Measurements from ENCODE around the gene ACTL9. TPM values are rescaled to one million over a fixed set of nuclear protein-coding genes. Genes with fewer than 3 reads are reported as not detected.

ACTL9 gene
- polyA plus RNA-seq, 3 donors: not detected

DNA sequence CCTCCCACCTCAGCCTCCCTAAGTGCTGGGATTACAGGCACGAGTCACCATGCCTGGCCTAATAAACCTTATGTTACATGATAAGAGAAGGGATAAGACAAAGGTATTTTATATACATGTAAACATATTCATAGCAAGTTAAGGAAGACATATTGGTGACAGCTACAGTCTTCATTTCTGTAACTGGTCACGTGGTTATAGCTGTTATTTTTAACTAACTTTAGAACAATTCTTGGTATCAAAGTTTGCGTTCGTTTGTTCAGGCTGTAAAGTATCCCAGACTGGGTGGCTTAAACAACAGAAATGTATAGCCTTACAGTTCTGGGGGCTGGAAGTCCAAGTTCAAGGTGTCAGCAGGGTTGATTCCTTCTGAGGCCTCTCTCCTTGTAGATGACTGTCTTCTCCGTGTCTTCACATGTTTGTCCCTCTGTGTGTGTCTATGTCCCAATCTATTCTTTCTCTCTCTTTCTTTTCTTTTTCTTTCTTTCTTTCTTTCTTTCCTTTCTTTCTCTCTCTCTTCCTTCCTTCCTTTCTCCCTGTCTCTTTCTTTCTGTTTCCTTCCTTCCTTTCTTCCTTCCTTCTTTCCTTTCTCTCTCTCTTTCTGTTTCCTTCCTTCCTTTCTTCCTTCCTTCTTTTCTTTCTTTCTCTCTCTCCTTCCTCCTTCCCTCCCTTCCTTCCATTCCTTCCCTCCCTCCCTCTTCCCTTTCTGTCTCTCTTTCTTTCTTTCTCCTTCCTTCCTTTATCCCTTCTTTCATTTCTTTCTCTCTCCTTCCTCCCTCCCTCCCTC, 7.6 kb downstream of the ACTL9 start:
- no peak overlapping the region for H3K27ac ChIP-seq (ENCODE audit: low read depth, low read length)
- WGBS, 3 donors: 47 to 54% (median 52%) methylated on average over 5 of the region's 5 CpGs

DNA sequence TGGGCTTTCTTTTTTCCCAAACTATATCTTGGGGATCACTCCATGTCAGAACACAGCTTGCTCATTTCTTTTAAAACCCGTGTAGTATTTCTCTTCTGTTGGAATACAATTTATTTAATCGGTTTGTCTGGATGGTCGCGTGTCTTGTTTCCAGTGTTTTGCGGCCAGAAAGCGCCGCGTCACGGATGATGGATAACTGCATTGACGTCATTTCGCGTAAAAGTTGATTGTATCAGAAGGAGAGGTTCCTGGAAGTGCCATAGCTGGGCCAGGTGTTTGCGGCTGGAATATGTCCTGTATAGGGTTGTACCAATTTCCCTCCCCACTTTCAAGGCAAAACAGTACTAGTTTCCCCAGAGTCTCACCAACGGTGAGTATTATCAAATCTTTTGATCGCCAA, 9.7 kb downstream of the ACTL9 start:
- no peak overlapping the region for H3K27ac ChIP-seq (ENCODE audit: low read depth, low read length)
- 85 to 89% (median 88%) methylated on average over 15 of the region's 15 CpGs for WGBS, 3 donors

DNA sequence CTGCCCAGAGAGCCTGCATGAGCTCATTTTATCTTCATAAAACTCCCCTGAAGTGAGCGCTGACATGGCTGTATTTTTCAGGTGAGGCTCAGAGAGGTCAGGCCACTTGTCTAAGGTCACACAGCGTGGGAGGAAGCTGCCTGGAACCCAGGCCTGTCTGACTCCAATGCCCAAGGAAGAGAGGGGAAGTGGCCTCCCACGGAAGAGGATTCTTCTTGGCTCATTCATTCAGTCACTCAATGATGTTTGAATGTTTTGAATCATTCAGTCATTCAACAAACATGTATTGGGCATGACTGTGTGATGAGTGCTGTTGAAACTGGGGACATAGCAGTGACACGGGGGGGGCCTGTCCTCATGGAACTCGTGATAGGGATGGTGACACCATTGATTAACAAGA, 12.0 kb downstream of the ACTL9 start:
- 47 to 53% (median 52%) methylated on average over 5 of the region's 5 CpGs for WGBS, 3 donors

DNA sequence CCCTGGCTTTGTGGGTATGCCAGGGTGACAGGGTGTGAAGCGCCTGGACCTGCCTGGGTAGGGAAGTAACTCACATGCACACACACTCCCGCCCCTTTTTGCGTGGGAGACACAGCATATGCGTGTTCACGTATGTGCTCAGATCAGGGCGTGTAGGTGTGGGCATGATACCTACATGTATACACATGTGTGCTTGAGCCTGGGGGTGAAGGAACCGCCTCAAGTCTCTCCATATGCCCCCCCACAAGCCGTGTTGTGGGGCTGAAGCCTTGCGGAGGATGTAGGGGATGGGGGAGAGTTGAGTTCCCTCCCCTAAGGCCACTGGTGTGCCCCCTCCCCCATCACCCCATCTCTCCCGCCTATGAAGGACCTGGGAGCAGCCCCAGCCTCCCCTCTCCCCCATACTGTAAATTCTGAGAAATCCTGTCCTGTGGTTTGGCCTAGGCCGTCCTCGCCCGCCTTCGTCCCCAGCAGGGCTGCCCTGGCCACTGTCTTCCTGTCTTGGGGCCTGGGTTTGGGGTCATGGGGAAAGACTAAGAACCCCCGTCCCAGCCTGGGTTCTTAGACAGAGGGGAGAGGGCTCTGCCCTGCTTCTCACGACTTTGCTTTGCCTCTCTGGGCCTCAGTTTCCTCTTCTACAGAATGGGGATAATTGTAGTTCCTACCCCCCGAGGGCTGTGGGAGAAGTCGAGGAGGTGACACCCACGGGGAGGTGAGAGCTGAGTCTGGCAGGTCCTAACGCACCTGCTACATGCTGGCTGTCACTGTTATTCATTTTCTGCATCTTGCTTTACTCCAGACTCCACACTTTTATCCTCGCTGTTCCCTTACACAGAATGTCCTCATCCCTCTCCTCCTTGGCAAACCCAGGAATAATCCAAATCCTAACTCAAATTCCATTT, 14.3 kb downstream of the ACTL9 start:
- 65 to 68% (median 67%) methylated on average over 21 of the region's 21 CpGs for WGBS, 3 donors
- no peak overlapping the region for H3K27ac ChIP-seq (ENCODE audit: low read depth, low read length)

More for the DNA sequence above, 12.0 kb downstream of the ACTL9 start:
- no peak overlapping the region for H3K27ac ChIP-seq (ENCODE audit: low read depth, low read length)

DNA sequence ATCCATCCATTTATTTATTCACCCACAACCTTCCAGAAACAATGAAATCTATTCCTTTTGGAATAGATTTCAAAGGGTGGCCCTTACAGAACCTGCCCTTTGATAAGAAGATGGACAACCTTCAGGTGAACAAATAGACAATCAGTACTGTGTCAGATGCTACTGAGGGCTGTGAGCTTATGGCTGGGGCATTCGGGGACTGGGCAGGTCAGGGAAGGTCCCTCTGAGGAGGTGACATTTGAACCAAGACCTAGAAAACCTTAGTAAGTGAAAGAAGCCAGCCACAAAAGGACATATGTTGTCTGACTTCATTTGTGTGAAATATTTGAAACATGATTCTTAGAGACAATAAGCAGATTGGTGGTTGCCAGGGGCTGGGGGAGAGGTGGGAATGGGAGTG, 15.7 kb downstream of the ACTL9 start:
- H3K27ac ChIP-seq (ENCODE audit: low read depth, low read length): no peak overlapping the region
- WGBS, 3 donors: 54 to 81% (median 71%) methylated on average over 1 of the region's 1 CpG

DNA sequence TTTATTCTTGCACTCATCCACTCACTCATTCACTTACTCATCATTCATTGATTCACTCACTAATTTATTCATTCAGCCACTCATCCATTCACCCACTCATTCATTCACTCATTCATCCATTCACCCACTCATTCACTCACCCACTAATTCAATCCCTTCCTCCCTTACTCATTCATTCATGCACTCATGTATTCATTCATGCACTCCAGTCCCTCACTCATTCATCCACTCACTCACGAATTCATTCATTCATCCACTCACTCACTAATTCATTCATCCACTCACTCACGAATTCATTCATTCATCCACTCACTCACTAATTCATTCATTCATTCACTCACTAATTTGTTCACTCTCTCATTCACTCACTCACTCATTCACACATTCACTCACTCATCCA, 16.1 kb downstream of the ACTL9 start:
- no peak overlapping the region for H3K27ac ChIP-seq (ENCODE audit: low read depth, low read length)
- WGBS, 3 donors: 44 to 56% (median 49%) methylated on average over 2 of the region's 2 CpGs

DNA sequence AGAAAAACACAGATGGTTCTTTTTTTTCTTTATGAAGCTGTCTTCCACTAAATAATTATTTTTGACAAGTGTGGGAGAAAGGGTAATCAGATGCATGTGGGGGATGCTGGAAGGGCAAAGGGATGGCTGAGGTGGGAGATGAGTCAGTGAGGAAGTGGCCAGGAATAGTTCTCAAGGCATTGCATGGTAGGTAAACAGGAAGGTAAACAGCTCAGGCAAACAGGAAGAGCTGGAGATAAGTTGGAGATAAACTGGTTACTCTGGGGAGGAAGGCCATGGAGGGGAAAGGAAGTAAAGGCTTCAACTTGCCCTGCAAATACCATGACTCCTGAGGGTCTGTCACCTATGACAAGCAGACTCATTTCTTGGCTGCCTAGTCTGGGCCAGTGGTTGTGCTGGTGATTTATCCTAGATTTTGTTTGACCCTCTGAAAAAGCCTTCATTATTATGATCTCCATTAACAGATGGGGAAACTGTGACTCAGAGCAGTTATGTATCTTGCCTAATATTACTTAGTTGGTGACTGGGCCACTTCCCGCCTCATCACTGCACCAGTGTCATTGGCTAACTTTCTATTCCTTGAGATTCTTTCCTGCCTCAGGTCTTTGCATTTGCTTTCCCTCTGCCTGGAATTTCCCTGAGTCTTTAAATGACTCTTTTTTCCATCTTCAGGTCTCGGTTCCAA, 17.1 kb downstream of the ACTL9 start:
- 68 to 72% (median 70%) methylated on average over 2 of the region's 2 CpGs for WGBS, 3 donors
- H3K27ac ChIP-seq (ENCODE audit: low read depth, low read length): no peak overlapping the region

DNA sequence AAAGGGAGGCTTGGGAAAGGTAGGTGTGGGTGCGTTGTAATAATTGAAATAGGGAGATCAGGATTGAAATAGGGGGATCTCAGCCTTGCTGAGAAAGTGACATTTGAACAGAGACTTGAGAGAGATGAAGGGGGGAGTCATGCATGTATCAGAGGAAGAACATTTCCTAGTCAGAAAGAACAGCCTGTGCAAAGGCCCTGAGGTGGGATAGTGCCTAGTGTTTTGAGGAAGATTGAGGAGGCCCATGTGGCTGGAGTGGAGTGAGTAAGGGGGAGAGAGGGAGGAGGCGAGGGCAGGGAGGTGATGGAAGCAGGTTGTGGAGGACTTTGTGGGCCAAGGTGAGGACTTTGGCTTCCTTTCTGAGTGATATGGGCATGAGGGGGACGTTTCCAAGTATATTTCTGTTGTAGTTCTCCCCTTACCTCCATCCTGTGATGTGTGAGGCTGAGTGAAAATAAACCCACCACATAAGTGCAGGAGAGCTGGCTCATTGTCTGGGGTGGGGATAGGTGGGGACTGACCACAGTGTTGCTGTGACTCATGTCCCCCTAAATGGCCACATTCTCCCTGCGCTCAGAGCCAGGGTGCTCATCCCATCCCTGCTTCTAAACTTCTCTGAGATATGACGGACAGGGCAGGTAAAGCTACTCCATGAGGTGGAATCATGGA, 17.8 kb downstream of the ACTL9 start:
- no peak overlapping the region for H3K27ac ChIP-seq (ENCODE audit: low read depth, low read length)
- 55 to 86% (median 75%) methylated on average over 5 of the region's 5 CpGs for WGBS, 3 donors

DNA sequence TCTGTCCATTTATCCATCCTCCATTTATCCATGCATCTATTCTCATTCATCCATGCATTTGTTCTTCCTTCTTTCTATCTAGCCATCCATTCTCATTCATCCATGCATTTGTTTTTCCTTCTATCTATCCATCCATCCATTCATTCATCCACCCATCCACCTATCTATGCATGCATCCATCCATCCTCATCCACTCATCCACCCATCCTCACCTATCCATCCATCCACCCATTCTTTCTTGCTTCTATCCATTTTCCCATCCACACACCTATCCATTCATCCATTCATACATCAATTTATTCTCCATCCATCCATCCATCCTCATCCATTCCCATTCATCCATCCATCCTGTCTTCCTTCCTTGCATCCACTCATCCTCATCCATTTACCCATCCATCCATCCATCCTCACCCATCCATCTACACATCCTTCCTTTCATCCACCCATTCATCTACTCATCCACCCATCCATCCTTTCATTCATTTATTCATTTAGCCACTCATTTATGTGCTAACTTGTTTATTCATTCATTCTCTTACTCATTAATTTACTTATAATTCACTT, 20.3 kb downstream of the ACTL9 start:
- H3K27ac ChIP-seq (ENCODE audit: low read depth, low read length): no peak overlapping the region

DNA sequence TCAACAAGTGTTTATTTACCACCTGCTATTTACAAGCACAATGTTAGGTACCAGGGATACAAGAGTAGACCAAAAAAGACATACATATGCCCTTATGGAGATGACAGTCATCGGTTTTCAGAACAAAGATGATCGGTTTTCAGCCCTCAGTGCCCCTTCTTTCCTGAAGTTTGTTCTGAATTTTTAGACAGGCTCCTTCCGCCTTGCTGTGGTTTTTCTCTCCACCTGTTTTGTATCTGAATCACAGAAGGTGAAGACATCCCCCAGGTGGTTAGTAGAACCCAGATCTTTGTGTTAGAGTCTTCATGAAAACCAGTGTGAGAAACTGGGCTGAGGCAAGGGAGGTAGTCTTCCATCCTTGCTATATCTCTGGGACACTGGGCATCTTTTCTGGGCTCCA, 23.5 kb downstream of the ACTL9 start:
- no peak overlapping the region for H3K27ac ChIP-seq (ENCODE audit: low read depth, low read length)
- WGBS, 3 donors: 64 to 78% (median 75%) methylated on average over 3 of the region's 3 CpGs

DNA sequence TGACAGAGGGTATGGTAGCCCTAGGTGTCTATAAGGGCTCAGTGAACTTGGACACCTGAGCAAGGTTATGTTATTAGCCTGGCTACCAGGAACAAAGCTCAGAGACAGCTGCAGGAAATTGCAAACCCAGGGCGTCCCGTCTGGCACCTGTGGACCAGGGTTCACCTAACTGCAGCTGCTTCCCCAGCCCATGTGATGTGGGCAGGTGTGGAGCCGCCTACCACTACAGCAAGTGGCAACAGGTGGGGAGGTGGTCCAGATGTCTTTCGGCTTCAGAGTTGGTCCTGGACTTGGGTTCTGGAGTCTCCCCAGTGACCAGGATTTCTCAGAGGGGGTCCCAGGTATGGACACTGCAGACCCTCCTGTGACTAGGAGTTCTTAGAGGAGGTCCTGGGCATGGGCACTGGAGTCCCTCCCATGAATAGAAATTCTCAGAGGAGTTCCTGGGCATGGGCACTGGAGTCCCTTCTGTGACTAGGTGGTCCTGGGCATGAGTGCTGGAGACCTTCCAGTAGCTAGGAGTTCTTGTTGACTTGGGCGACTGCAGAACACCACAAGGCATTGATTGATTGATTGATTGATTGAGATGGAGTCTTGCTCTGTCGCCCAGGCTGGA, 25.2 kb downstream of the ACTL9 start:
- no peak overlapping the region for H3K27ac ChIP-seq (ENCODE audit: low read depth, low read length)
- WGBS, 3 donors: 59 to 72% (median 68%) methylated on average over 6 of the region's 6 CpGs

DNA sequence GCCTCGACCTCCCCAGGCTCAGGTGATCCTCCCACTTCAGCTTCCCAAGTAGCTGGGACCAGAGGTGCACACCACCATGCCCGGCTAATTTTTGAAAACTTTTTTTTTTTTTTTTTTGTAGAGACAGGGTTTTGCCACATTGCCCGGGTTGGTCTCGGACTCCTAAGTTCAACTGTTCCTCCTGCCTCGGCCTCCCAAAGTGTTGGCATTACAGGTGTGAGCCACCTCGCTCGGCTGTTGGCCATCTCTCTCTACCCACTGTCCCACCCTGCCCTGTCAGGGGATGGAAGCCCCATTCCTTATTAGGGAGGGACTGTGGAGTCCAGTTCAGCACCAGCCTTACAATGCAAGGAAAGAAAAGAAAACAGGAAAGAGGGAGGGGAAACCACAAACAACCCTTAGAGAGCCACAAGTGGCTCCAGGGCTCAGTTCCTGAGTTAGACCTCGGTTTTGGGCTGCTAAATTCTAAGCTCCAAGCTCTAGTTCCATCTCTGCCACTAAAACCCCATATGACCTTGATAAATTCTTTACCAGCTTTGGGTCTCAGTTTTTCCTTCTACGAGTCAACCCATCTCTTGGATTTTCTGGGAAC, 31.7 kb downstream of the ACTL9 start:
- H3K27ac ChIP-seq (ENCODE audit: low read depth, low read length): no peak overlapping the region
- WGBS, 3 donors: 55 to 66% (median 56%) methylated on average over 9 of the region's 9 CpGs

DNA sequence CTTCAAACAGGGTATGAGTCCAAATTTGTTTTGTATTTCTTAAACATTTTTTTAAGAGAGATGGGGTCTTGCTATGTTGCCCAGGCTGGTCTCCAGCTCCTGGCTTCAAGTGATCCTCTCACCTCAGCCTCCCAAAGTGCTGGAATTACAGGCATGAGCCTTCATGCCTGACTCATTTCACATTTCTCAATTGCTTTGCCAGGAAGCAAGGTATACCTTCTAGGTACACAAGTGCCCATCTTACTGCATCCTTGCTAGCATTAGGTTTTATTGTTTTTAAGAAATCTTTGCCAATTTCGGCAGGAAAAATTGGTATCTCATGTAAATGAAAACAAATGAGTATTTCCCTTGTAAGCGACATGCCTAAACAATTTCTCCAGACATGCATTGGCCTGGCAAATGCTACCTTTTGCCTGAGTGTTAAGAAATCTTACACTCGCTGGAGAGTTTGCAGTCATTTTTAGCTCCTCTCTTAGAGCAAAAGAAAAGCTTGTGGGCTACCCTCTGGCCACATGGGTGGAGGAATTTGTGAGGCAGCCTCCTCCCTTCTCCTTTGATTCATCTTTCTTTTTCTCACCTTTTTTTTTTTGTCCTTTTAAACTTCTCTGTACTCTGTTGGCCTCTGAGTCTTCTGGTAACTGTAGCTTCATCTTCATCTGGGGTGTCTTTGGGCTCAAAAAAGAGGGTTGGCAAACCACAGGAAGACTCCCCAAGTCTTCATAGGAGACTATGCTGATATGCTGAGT, 33.0 kb downstream of the ACTL9 start:
- 75 to 85% (median 79%) methylated on average over 3 of the region's 3 CpGs for WGBS, 3 donors
- no peak overlapping the region for H3K27ac ChIP-seq (ENCODE audit: low read depth, low read length)

DNA sequence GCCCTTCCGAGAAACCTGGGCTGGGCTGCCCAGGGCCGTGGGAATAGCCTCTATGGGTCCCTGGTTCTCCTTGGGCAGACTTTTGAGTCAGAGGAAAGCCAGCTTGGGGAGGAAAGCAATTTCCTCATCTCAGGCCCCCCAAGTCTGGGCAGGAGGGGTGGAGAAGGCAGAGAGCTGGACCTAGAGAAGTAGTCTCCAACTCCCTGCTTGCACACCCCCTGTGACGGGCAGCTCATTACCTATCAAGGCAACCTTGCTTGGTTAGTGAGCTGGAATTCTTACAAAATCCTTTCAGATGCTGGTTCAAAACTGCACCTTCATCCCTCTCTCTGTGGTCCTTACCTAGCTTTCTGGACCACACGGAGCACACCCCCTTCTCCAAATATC, 33.9 kb downstream of the ACTL9 start:
- 48 to 65% (median 60%) methylated on average over 4 of the region's 4 CpGs for WGBS, 3 donors
- no peak overlapping the region for H3K27ac ChIP-seq (ENCODE audit: low read depth, low read length)

DNA sequence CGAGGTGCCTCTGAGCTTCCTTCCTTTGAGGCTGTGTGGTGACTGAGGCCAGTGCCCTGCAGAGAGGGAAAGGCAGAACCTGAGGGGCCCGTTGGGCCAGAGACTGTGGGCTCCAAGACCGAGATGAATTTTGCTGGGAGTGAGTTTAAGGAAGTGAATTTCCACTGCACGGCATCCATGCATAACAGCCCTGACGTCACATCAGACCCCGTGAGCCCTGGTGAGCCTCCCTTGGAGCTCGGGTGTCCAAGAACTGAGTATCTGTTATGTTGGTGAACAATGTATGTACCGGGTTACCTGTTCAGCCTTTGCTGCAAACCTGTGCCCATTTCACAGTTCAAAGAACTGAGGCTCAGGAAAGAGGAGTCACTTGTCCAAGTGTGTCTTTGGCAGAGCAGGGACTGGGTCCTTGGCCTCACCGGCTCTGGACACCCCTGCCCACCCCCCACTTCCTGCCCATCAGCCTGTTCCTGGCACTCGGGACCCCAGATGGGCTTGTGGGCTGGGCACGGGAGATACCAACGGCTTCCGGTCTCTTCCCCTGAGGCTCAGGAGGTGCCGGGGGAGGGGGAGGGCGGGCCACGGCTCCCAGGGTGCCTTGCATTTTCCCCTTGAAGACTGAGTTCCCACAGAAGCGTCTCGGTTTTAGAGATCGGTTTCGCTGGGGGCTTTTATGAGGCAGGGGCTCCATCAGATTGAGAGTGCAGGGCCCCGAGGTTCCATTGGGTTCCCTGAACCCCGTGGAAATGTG, 34.5 kb downstream of the ACTL9 start:
- 25 to 34% (median 25%) methylated on average over 22 of the region's 22 CpGs for WGBS, 3 donors
- H3K27ac ChIP-seq (ENCODE audit: low read depth, low read length): no peak overlapping the region

DNA sequence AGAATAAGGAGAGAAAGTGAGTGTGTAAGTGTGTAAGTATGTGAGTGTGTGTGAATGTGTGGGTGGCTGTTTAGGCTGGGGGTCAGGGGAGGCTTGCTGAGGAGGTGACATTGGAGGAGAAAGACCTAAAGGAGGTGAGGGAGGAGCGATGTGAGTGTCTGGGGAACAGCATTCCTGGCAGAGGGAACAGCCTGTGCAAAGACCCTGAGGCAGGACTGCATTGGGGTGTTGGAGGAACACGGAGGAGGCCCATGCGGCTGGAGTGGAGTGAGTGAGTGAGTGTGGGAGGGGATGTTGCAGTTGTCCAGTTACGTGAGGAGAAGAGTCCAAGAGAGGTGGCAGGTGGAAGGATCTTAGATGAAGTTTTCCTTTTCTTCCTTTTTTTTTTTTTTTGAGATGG, 36.3 kb downstream of the ACTL9 start:
- 71 to 82% (median 77%) methylated on average over 4 of the region's 4 CpGs for WGBS, 3 donors
- no peak overlapping the region for H3K27ac ChIP-seq (ENCODE audit: low read depth, low read length)

Data from adipose tissue (tissue), 3 donors.